Smooth muscle cell (in vitro differentiated cells): ENCODE measurements around the gene TP53BP1. TPM values are rescaled to one million over a fixed set of nuclear protein-coding genes. Genes with fewer than 3 reads are reported as not detected.

Source experiments
- DNase-seq: peaks from one replicate; lab custom pipeline; 2025; ENCODE audit not compliant: unreplicated experiment; lab: John Stamatoyannopoulos, UW
- H2AFZ ChIP-seq: fragments of 200-600 bp; sonication (generic); 2 replicates; pipeline ENCODE4 v1.6.0; 2016; ENCODE audit warnings: antibody characterized with exemption, low read depth, mild to moderate bottlenecking
- H3F3A ChIP-seq: fragments of 200-600 bp; sonication (generic); 2 replicates; pipeline ENCODE4 v1.6.0; 2017; ENCODE audit warnings: antibody characterized with exemption, low read depth
- H3K27ac ChIP-seq: fragments of 200-600 bp; sonication (generic); 2 replicates; pipeline ENCODE4 v1.5.1; 2016; ENCODE audit warnings: low read depth, mild to moderate bottlenecking
- H3K27me3 ChIP-seq: fragments of 200-600 bp; sonication (generic); 2 replicates; pipeline ENCODE4 v1.6.1; 2016; ENCODE audit warnings: low read depth, mild to moderate bottlenecking
- H3K36me3 ChIP-seq: fragments of 200-600 bp; sonication (generic); 2 replicates; pipeline ENCODE4 v1.5.1; 2016; ENCODE audit warnings: low read depth
- H3K4me1 ChIP-seq: fragments of 200-600 bp; sonication (generic); 2 replicates; pipeline ENCODE4 v1.5.1; 2016; ENCODE audit warnings: low read depth
- H3K4me2 ChIP-seq: fragments of 200-600 bp; sonication (generic); 2 replicates; pipeline ENCODE4 v1.6.0; 2016; ENCODE audit warnings: mild to moderate bottlenecking
- H3K4me3 ChIP-seq: fragments of 200-600 bp; sonication (generic); 2 replicates; pipeline ENCODE4 v1.5.1; 2016; ENCODE audit warnings: mild to moderate bottlenecking
- H3K79me2 ChIP-seq: fragments of 200-600 bp; sonication (generic); 2 replicates; pipeline ENCODE4 v1.6.0; 2016; ENCODE audit warnings: low read depth, mild to moderate bottlenecking
- H3K9ac ChIP-seq: fragments of 200-600 bp; sonication (generic); 2 replicates; pipeline ENCODE4 v1.6.0; 2016; ENCODE audit warnings: low read depth
- H3K9me3 ChIP-seq: fragments of 200-600 bp; sonication (generic); replicated peaks from 2 replicates; pipeline ENCODE4 v1.5.1; 2016; ENCODE audit warnings: low read depth
- H4K20me1 ChIP-seq: fragments of 200-600 bp; sonication (generic); 2 replicates; pipeline ENCODE4 v1.6.0; 2016; ENCODE audit warnings: low read depth
- CTCF ChIP-seq: fragments of 200-600 bp; sonication (generic); IDR thresholded peaks from 2 replicates; pipeline ENCODE4 v1.5.1; 2017; ENCODE audit warnings: borderline replicate concordance, mild to moderate bottlenecking, antibody characterized with exemption; ENCODE audit not compliant: insufficient read depth, poor library complexity, severe bottlenecking
- WGBS: methylation state at CpG from one replicate; pipeline ENCODE4 v1.1.7; 2016; ENCODE audit warnings: low lambda C conversion rate; 5-methylcytosine and 5-hydroxymethylcytosine counted together
- polyA plus RNA-seq: library from polyadenylated mRNA; unstranded; fragments of >200 nt; fragmentation: Nextera tagmentation; extraction: Ambion mirVana; gene quantifications from 2 replicates; pipeline ENCODE4 v1.2.1, GENCODE V29; 2016
- total RNA-seq: library from RNA; depleted of rRNA; stranded (reverse); fragments of >200 nt; gene quantifications from 2 replicates; pipeline ENCODE4 v1.2.3, GENCODE V29; 2014

TP53BP1 gene
- total and polyA plus RNA-seq, 2 experiments from 2014 or later = 24.1 to 41.5 TPM

GRCh38 chr15:43520138-43520537 lies 27.2 kb upstream of the TP53BP1 start:
- H3K27ac ChIP-seq = no peak overlapping the region
- no peaks in the 10 kb centered on the region for H3K9me3 ChIP-seq
- no peak overlapping the region for H3K4me3 ChIP-seq
- H3K4me2 ChIP-seq = no peak overlapping the region
- H3K27me3 ChIP-seq = no peaks in the 10 kb centered on the region
- no peak overlapping the region for H2AFZ ChIP-seq
- peaks cover 5% of the 10 kb centered on the region for H3K36me3 ChIP-seq
- H3K4me1 ChIP-seq = peaks cover 34% of the 10 kb centered on the region
- peaks cover 23% of the 10 kb centered on the region for H4K20me1 ChIP-seq
- 95% methylated on average over 2 of the region's 2 CpGs for WGBS
- no peak overlapping the region for H3K9ac ChIP-seq
- H3F3A ChIP-seq = peaks cover 13% of the 10 kb centered on the region
- H3K79me2 ChIP-seq = peaks cover 12% of the 10 kb centered on the region
- DNase-seq = no peak
- TF ChIP-seq CTCF = no peak

- no peak overlapping the region for H2AFZ ChIP-seq
- H4K20me1 ChIP-seq = peaks cover 23% of the 10 kb centered on the region
- H3K9ac ChIP-seq = no peak overlapping the region
- no peak overlapping the region for H3K4me3 ChIP-seq
- peaks cover 5% of the 10 kb centered on the region for H3K36me3 ChIP-seq
- H3F3A ChIP-seq = peaks cover 13% of the 10 kb centered on the region
- H3K27me3 ChIP-seq = no peaks in the 10 kb centered on the region
- peaks cover 12% of the 10 kb centered on the region for H3K79me2 ChIP-seq
- DNase-seq = no peak
- WGBS = 80% methylated on average over 2 of the region's 2 CpGs
- H3K4me2 ChIP-seq = peak overlapping the region; percentile 99
- TF ChIP-seq CTCF = no peak
- no peaks in the 10 kb centered on the region for H3K9me3 ChIP-seq
- H3K4me1 ChIP-seq = peaks cover 36% of the 10 kb centered on the region
- H3K27ac ChIP-seq = no peak overlapping the region
Measured at GRCh38 chr15:43519196-43519595, 26.2 kb upstream of the TP53BP1 start.

GRCh38 chr15:43518197-43518761 lies 25.3 kb upstream of the TP53BP1 start:
- 2% methylated on average over 17 of the region's 18 CpGs for WGBS

More at GRCh38 chr15:43518197-43518761, 25.3 kb upstream of the TP53BP1 start:
- TF ChIP-seq CTCF = no peak
- peaks cover 12% of the 10 kb centered on the region for H3K79me2 ChIP-seq
- H3K4me3 ChIP-seq = peak overlapping the region; percentile 82
- peaks cover 13% of the 10 kb centered on the region for H3F3A ChIP-seq
- peaks cover 23% of the 10 kb centered on the region for H4K20me1 ChIP-seq
- H3K36me3 ChIP-seq = peaks cover 5% of the 10 kb centered on the region
- H3K27me3 ChIP-seq = no peaks in the 10 kb centered on the region
- H3K4me1 ChIP-seq = peaks cover 42% of the 10 kb centered on the region
- H3K9ac ChIP-seq = peak overlapping the region; percentile 38
- DNase-seq = peak; percentile 15
- H3K4me2 ChIP-seq = peak overlapping the region; percentile 99
- peak overlapping the region; percentile 70 for H2AFZ ChIP-seq
- H3K9me3 ChIP-seq = no peaks in the 10 kb centered on the region
- H3K27ac ChIP-seq = peak overlapping the region; percentile 48
